ENCODE results near the gene HOXB7.

HOXB7 gene

GRCh38 chr17:48592057-48592514 lies 18.7 kb downstream of the HOXB7 start:
- Histone ChIP-seq H3K4me2 (no peak overlapping the region), H4K20me1 (ENCODE audit: insufficient read depth) (no peaks in the 10 kb centered on the region), H3K79me2 (ENCODE audit: insufficient read depth, low read depth) (no peaks in the 10 kb centered on the region), H2AFZ (ENCODE audit: low read depth) (no peak overlapping the region), H3K4me1 (ENCODE audit: low read depth, poor library complexity, severe bottlenecking) (peaks cover 5% of the 10 kb centered on the region), H3K4me3 (IDR thresholded peaks at IDR 0.05; ENCODE audit: insufficient read depth, low read depth, low read length) (no peak overlapping the region), H3K9ac (no peak overlapping the region), H3K27me3 (ENCODE audit: insufficient read depth, low read depth) (peaks cover 7% of the 10 kb centered on the region), H3K27ac (no peak overlapping the region), H3K36me3 (ENCODE audit: insufficient read depth) (no peaks in the 10 kb centered on the region)
- no peak for TF ChIP-seq CTCF (conservative IDR thresholded peaks at IDR 0.05; ENCODE audit: low read depth, low read length)

GRCh38 chr17:48591255-48592056 lies 19.4 kb downstream of the HOXB7 start:
- Histone ChIP-seq H3K9ac (no peak overlapping the region), H3K27me3 (ENCODE audit: insufficient read depth, low read depth) (peaks cover 6% of the 10 kb centered on the region), H2AFZ (ENCODE audit: low read depth) (no peak overlapping the region), H3K4me3 (IDR thresholded peaks at IDR 0.05; ENCODE audit: insufficient read depth, low read depth, low read length) (no peak overlapping the region), H3K4me1 (ENCODE audit: low read depth, poor library complexity, severe bottlenecking) (peaks cover 5% of the 10 kb centered on the region), H3K27ac (no peak overlapping the region), H3K4me2 (no peak overlapping the region), H3K79me2 (ENCODE audit: insufficient read depth, low read depth) (no peaks in the 10 kb centered on the region), H3K36me3 (ENCODE audit: insufficient read depth) (no peaks in the 10 kb centered on the region), H4K20me1 (ENCODE audit: insufficient read depth) (no peaks in the 10 kb centered on the region)
- TF ChIP-seq CTCF (conservative IDR thresholded peaks at IDR 0.05; ENCODE audit: low read depth, low read length), result no peak

- Histone ChIP-seq H3K27ac (no peak overlapping the region), H3K27me3 (ENCODE audit: insufficient read depth, low read depth) (peaks cover 6% of the 10 kb centered on the region), H2AFZ (ENCODE audit: low read depth) (no peak overlapping the region), H3K4me3 (IDR thresholded peaks at IDR 0.05; ENCODE audit: insufficient read depth, low read depth, low read length) (no peak overlapping the region), H3K36me3 (ENCODE audit: insufficient read depth) (no peaks in the 10 kb centered on the region), H3K9ac (no peak overlapping the region), H3K4me2 (no peak overlapping the region), H4K20me1 (ENCODE audit: insufficient read depth) (no peaks in the 10 kb centered on the region), H3K4me1 (ENCODE audit: low read depth, poor library complexity, severe bottlenecking) (peaks cover 5% of the 10 kb centered on the region), H3K79me2 (ENCODE audit: insufficient read depth, low read depth) (no peaks in the 10 kb centered on the region)
- TF ChIP-seq CTCF (conservative IDR thresholded peaks at IDR 0.05; ENCODE audit: low read depth, low read length), result no peak
Measured at GRCh38 chr17:48590607-48591161, 20.1 kb downstream of the HOXB7 start.

- TF ChIP-seq CTCF (conservative IDR thresholded peaks at IDR 0.05; ENCODE audit: low read depth, low read length), result no peak
- Histone ChIP-seq H3K36me3 (ENCODE audit: insufficient read depth) (no peaks in the 10 kb centered on the region), H3K27me3 (ENCODE audit: insufficient read depth, low read depth) (peaks cover 6% of the 10 kb centered on the region), H3K4me2 (no peak within 1 kb of the TSS), H3K79me2 (ENCODE audit: insufficient read depth, low read depth) (no peaks in the 10 kb centered on the region), H3K9ac (no peak within 1 kb of the TSS), H3K4me3 (IDR thresholded peaks at IDR 0.05; ENCODE audit: insufficient read depth, low read depth, low read length) (no peak within 1 kb of the TSS), H4K20me1 (ENCODE audit: insufficient read depth) (no peaks in the 10 kb centered on the region), H3K27ac (no peak within 1 kb of the TSS), H2AFZ (ENCODE audit: low read depth) (no peak within 1 kb of the TSS), H3K4me1 (ENCODE audit: low read depth, poor library complexity, severe bottlenecking) (peaks cover 5% of the 10 kb centered on the region)
Measured at GRCh38 chr17:48589831-48590606, 20.8 kb downstream of the HOXB7 start, which contains the start of gene HOXB3. Gene HOXB3 (minus strand): TSS chr17:48590241. CDS start chr17:48552474, 37,767 bp downstream.
